Activated naive CD4-positive, alpha-beta T cell treated with anti-CD3 and anti-CD28 coated beads, Interleukin-2, amount 50 U/mL, for 24 hours (primary cell): ENCODE measurements around the gene ADRA2C.

ENCODE experiments used
- H3K27ac Mint-ChIP-seq: one replicate; pipeline ENCODE4 v1.8.0; 2021; ENCODE audit warnings: mild to moderate bottlenecking, mixed read lengths
- H3K27me3 Mint-ChIP-seq: one replicate; pipeline ENCODE4 v1.8.0; 2021; ENCODE audit warnings: mixed read lengths
- H3K36me3 Mint-ChIP-seq: one replicate; pipeline ENCODE4 v1.8.0; 2021; ENCODE audit warnings: mixed read lengths
- H3K4me1 Mint-ChIP-seq: one replicate; pipeline ENCODE4 v1.8.0; 2021; ENCODE audit warnings: mixed read lengths
- H3K4me3 Mint-ChIP-seq: one replicate; pipeline ENCODE4 v1.8.0; 2021; ENCODE audit warnings: mild to moderate bottlenecking, mixed read lengths
- H3K9me3 Mint-ChIP-seq: one replicate; pipeline ENCODE4 v1.8.0; 2021; ENCODE audit warnings: mixed read lengths

ADRA2C gene

DNA sequence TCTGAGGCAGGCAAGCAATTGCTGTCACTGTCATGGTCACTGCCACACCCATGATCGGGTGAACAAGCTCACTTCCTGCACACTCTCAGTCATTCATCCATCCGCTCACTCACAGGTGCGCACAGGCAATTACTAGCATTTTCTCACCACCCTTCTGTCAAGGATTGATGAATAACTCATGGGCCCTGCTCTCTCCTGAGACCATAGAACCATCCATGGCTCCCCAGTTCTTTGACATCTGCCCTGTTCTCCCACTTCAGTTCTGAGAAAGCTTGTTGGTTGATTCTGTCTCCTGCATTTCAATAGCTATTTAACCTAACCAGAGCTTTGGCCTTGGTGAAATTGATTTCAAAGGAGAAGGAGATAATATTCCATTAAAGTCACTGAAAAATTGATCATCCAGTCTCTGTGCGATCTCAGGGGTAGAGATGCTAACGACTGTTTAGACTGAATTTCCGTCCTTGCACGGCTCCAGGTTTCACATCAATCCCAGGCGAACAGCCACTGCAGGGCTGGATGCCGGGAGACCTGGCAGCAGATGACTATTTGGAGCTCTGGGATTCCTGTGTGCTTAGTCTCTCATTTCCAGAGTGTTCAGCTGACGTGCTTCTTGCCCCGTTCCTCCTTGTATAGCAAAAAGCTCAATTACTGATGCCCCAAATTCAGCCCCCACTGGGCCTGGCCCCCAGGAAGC is 36.9 kb upstream of the ADRA2C start:
- Mint-ChIP-seq H3K9me3 (no peaks in the 10 kb centered on the region), H3K4me1 (no peaks in the 10 kb centered on the region), H3K27me3 (peaks cover 8% of the 10 kb centered on the region), H3K27ac (no peak overlapping the region), H3K4me3 (no peak overlapping the region), H3K36me3 (no peaks in the 10 kb centered on the region)

- no peaks in the 10 kb centered on the region for H3K4me1 Mint-ChIP-seq
Observed at GRCh38 chr4:3729882-3730226, 36.3 kb upstream of the ADRA2C start.

GRCh38 chr4:3730422-3731190 is 35.6 kb upstream of the ADRA2C start:
- H3K9me3 Mint-ChIP-seq: no peaks in the 10 kb centered on the region
- no peaks in the 10 kb centered on the region for H3K4me1 Mint-ChIP-seq
- H3K27me3 Mint-ChIP-seq: peaks cover 3% of the 10 kb centered on the region
- H3K36me3 Mint-ChIP-seq: no peaks in the 10 kb centered on the region
- no peak overlapping the region for H3K27ac Mint-ChIP-seq
- no peak overlapping the region for H3K4me3 Mint-ChIP-seq

More at GRCh38 chr4:3729882-3730226, 36.3 kb upstream of the ADRA2C start:
- Mint-ChIP-seq H3K9me3 (no peaks in the 10 kb centered on the region), H3K36me3 (no peaks in the 10 kb centered on the region), H3K27me3 (peaks cover 3% of the 10 kb centered on the region), H3K27ac (no peak overlapping the region), H3K4me3 (no peak overlapping the region)

- H3K27ac Mint-ChIP-seq: no peak overlapping the region
- H3K4me3 Mint-ChIP-seq: no peak overlapping the region
- H3K36me3 Mint-ChIP-seq: no peaks in the 10 kb centered on the region
- H3K27me3 Mint-ChIP-seq: peaks cover 2% of the 10 kb centered on the region
- H3K9me3 Mint-ChIP-seq: no peaks in the 10 kb centered on the region
- H3K4me1 Mint-ChIP-seq: no peaks in the 10 kb centered on the region
Observed at GRCh38 chr4:3732076-3733028, 33.8 kb upstream of the ADRA2C start.

DNA sequence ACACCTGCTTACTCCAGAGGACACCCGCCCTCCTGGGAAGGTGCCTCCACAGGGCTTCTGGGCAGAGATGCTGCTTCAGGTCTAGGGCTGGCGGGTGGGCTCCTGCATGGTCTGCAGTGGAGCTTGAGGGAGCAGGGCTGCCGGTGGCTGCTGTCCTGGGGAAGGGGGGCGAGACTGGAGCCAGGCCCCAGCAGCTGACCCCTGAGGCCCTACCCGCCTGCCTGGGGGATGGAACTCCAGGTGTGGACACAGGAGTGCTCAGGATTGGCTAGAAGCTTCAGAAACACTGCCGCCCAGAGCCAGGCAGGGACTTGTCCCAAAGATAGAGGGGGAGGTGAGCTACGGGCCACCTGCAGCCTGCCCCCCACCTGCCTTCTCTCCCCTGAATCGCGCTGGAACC is 33.0 kb upstream of the ADRA2C start:
- Mint-ChIP-seq H3K4me1 (no peaks in the 10 kb centered on the region), H3K9me3 (no peaks in the 10 kb centered on the region), H3K27me3 (peaks cover 2% of the 10 kb centered on the region), H3K4me3 (no peak overlapping the region), H3K27ac (no peak overlapping the region), H3K36me3 (no peaks in the 10 kb centered on the region)

DNA sequence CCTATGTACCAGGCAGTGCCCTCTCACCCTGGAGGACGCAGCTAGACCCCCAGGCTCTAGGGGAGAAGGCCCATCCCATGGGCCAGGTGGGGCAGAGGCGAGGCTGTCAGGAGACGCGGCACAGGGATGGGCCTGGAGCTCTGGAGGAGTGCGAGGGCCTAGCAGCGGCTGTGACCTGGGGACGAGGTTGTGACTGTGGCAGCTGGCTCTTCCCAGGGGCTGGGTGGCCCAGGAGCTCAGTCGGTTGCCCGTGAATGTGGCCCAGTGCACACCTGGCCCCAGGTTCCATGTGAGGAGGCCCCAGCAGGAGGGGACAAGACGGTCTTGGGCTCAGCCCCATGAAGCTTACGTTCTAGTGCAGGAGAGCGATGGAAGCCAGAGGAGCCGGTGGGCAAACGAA is 31.0 kb upstream of the ADRA2C start:
- H3K27me3 Mint-ChIP-seq: no peaks in the 10 kb centered on the region
- H3K27ac Mint-ChIP-seq: no peak overlapping the region
- no peak overlapping the region for H3K4me3 Mint-ChIP-seq
- no peaks in the 10 kb centered on the region for H3K9me3 Mint-ChIP-seq
- no peaks in the 10 kb centered on the region for H3K4me1 Mint-ChIP-seq
- H3K36me3 Mint-ChIP-seq: no peaks in the 10 kb centered on the region

DNA sequence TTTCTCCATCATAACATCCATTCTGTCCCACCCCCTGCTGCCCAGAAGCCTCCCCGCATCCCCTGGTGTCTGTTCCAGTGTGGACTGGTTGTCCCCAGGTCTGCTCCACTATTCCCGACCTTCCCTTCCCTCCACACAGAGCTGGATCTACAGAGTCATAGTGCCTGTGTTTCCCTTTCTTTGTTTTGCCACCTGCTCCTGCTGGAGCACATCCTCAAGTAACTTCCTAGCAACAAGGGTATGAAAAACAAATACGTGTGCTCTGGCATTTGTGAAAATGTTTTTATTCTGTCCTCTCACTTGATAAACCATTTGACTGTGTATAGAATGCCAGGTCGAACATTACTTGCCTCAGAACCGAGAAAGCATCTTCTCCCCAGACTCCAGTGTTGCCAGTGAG is 29.9 kb upstream of the ADRA2C start:
- Mint-ChIP-seq H3K4me1 (no peaks in the 10 kb centered on the region), H3K27ac (no peak overlapping the region), H3K4me3 (no peak overlapping the region), H3K9me3 (no peaks in the 10 kb centered on the region), H3K27me3 (no peaks in the 10 kb centered on the region), H3K36me3 (no peaks in the 10 kb centered on the region)

DNA sequence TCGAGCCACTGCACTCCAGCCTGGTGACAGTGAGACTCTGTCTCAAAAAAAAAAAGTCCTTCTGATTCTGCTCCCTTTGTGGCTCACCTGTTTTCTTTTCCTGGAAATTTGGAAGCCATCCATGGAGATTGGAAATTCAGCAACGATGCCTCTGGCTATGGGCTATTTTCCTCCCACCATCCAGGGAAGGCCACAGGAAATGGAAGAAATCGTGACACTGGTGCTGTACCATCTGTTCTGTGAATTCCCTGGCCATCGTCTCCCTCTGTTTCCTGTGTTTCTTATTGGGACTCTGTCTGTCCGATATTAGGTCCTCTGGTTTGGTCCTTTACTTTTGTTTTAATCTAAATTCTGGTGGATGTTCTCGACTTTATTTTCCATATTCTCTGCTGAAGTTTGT is 29.4 kb upstream of the ADRA2C start:
- H3K4me3 Mint-ChIP-seq: no peak overlapping the region
- H3K36me3 Mint-ChIP-seq: peaks cover under 1% of the 10 kb centered on the region
- H3K9me3 Mint-ChIP-seq: peaks cover under 1% of the 10 kb centered on the region
- no peaks in the 10 kb centered on the region for H3K4me1 Mint-ChIP-seq
- H3K27ac Mint-ChIP-seq: no peak overlapping the region
- H3K27me3 Mint-ChIP-seq: peaks cover under 1% of the 10 kb centered on the region

DNA sequence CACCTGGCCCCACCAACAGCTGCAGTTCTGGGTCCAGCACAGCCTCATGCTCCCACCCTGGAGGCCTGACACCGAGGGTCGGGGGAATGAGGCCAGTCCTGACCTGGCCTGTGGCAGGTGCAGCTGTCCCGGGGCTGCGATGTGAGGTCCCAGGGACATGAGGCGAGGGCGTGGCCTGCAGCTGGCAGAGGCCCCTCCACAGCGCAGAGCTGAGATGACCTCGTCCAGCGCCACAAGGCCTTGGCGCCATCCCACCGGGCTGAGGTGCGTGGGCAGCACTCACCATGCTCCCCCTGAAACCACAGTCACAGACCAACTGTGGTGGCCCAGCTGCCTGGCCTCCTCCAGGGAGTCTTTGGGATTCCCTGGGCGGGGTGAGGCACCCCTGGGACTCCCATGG is 26.6 kb upstream of the ADRA2C start:
- Mint-ChIP-seq H3K27ac (no peak overlapping the region), H3K4me1 (no peaks in the 10 kb centered on the region), H3K36me3 (peaks cover 3% of the 10 kb centered on the region), H3K4me3 (no peak overlapping the region), H3K27me3 (peaks cover 18% of the 10 kb centered on the region), H3K9me3 (peaks cover 5% of the 10 kb centered on the region)

- Mint-ChIP-seq H3K27ac (no peak overlapping the region), H3K36me3 (peaks cover 3% of the 10 kb centered on the region), H3K4me1 (no peaks in the 10 kb centered on the region), H3K27me3 (peaks cover 23% of the 10 kb centered on the region), H3K4me3 (no peak overlapping the region), H3K9me3 (peaks cover 5% of the 10 kb centered on the region)
Observed at GRCh38 chr4:3740256-3740655, 25.9 kb upstream of the ADRA2C start.

- peaks cover 30% of the 10 kb centered on the region for H3K27me3 Mint-ChIP-seq
- no peak overlapping the region for H3K27ac Mint-ChIP-seq
Observed at GRCh38 chr4:3741217-3742011, 24.8 kb upstream of the ADRA2C start.

DNA sequence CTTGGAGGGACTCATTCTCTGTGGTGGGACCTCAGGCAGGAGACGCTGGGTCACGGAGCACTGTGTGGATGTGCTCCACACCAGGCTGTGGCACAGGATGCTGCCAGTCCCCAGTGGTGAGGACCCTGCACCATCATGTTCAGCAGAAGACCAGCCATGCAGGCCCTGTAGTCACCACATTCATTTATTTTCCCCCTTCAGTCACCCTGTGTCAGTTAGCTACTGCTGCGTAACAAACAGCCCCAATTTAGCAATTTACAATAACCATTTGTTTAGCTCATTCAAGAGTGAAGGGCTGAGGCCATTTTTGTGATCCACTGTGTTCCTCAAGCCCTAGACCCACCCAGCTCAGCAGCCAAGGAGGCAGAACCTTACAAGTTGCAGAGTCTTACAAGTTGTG is 23.6 kb upstream of the ADRA2C start:
- Mint-ChIP-seq H3K4me3 (no peak overlapping the region), H3K9me3 (peaks cover 5% of the 10 kb centered on the region), H3K27me3 (peaks cover 33% of the 10 kb centered on the region), H3K4me1 (no peaks in the 10 kb centered on the region), H3K36me3 (peaks cover 3% of the 10 kb centered on the region), H3K27ac (no peak overlapping the region)

More at GRCh38 chr4:3741217-3742011, 24.8 kb upstream of the ADRA2C start:
- H3K9me3 Mint-ChIP-seq: peaks cover 5% of the 10 kb centered on the region
- H3K4me1 Mint-ChIP-seq: no peaks in the 10 kb centered on the region
- peaks cover 3% of the 10 kb centered on the region for H3K36me3 Mint-ChIP-seq
- no peak overlapping the region for H3K4me3 Mint-ChIP-seq

DNA sequence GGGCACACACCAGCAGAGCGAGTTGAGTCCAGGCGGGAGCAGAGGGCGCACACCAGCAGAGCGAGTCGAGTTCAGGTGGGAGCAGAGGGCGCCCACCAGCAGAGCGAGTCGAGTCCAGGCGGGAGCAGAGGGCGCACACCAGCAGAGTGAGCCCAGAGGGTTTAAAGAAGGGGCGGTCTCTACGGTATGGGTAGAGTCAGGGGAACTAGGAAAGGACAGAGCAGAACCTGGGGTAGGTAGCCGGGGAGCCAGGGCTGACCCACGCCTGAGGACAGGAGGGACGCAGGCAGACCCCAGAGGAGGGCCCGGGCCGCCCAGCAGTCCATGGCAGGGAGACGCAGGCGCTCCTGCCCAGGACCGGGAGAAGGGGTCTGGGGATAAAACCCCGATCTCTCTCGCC is 22.0 kb upstream of the ADRA2C start:
- Mint-ChIP-seq H3K27ac (no peak overlapping the region), H3K9me3 (peaks cover 5% of the 10 kb centered on the region), H3K4me3 (no peak overlapping the region), H3K27me3 (peaks cover 37% of the 10 kb centered on the region), H3K4me1 (no peaks in the 10 kb centered on the region), H3K36me3 (peaks cover 3% of the 10 kb centered on the region)

GRCh38 chr4:3744901-3745300 is 21.3 kb upstream of the ADRA2C start:
- Mint-ChIP-seq H3K36me3 (peaks cover 3% of the 10 kb centered on the region), H3K9me3 (peaks cover 5% of the 10 kb centered on the region), H3K4me1 (no peaks in the 10 kb centered on the region), H3K27me3 (peaks cover 38% of the 10 kb centered on the region), H3K27ac (no peak overlapping the region), H3K4me3 (no peak overlapping the region)
